ENCODE data around the gene APBA3. TPM values are rescaled to one million over a fixed set of nuclear protein-coding genes. Genes with fewer than 3 reads are reported as not detected.

Gene APBA3
- total and polyA plus RNA-seq, 9 of the 15 experiments (the other 6 are each of a cell fraction or from before 2014, with no cell fraction given): 0.10 to 29.5 (median 11.5) TPM

- TF ChIP-seq CBFA2T3 (IDR thresholded peaks at IDR 0.05): 0 out of 2 replicates have a peak, but pooled peaks have one; percentile 15
- TF ChIP-seq SPI1 (IDR thresholded peaks at IDR 0.05; ENCODE audit: borderline replicate concordance, low read depth, low read length): peak; percentile 43; the same call in 1 of the 2 replicates
- no peak for TF ChIP-seq NEUROD1 (IDR thresholded peaks at IDR 0.05; ENCODE audit: borderline replicate concordance, low read depth, low read length, partially characterized antibody)
- TF ChIP-seq CBX8 (IDR thresholded peaks at IDR 0.05; ENCODE audit: borderline replicate concordance, extremely low read depth, low read depth, low read length, poor library complexity, severe bottlenecking): no peak
- TF ChIP-seq ZNF133 (CRISPR knock-in tag; IDR thresholded peaks at IDR 0.05): no peak
- peak; percentile 40 to 66; a peak in 1 of 4 replicates for TF ChIP-seq KDM1A (IDR thresholded peaks at IDR 0.05)
- TF ChIP-seq ZNF778 (CRISPR knock-in tag; IDR thresholded peaks at IDR 0.05): no peak
- peak; percentile 74; the same call in 1 of the 2 replicates for TF ChIP-seq ZNF121 (CRISPR knock-in tag; conservative IDR thresholded peaks at IDR 0.05)
- TF ChIP-seq CBFA2T2 (conservative IDR thresholded peaks at IDR 0.05): no peak
- TF ChIP-seq ESRRA (IDR thresholded peaks at IDR 0.05; ENCODE audit: borderline replicate concordance, low read depth): peak; percentile 75
- TF ChIP-seq ZBTB8A (IDR thresholded peaks at IDR 0.05; ENCODE audit: partially characterized antibody): no peak
- no peak for TF ChIP-seq ZNF699 (CRISPR knock-in tag; IDR thresholded peaks at IDR 0.05; ENCODE audit: insufficient replicate concordance)
- TF ChIP-seq PTBP1 (IDR thresholded peaks at IDR 0.05; ENCODE audit: low read depth, low read length): peak; percentile 44; the same call in 1 of the 2 replicates
- TF ChIP-seq PPARD (CRISPR knock-in tag; IDR thresholded peaks at IDR 0.05): no peak
- TF ChIP-seq ZFP91 (CRISPR knock-in tag; IDR thresholded peaks at IDR 0.05): no peak
- TF ChIP-seq ZNF655 (CRISPR knock-in tag; IDR thresholded peaks at IDR 0.05): no peak
- TF ChIP-seq TAF9B (IDR thresholded peaks at IDR 0.05; ENCODE audit: partially characterized antibody): no peak
- TF ChIP-seq MTA1 (IDR thresholded peaks at IDR 0.05; ENCODE audit: borderline replicate concordance): peak; percentile 38; the same call in 1 of the 2 replicates
- TF ChIP-seq IRF9 (tag; IDR thresholded peaks at IDR 0.05): no peak
- TF ChIP-seq SOX6 (IDR thresholded peaks at IDR 0.05): peak; percentile 60; the same call in 1 of the 2 replicates
- peak; percentile 37; the same call in 1 of the 2 replicates for TF ChIP-seq ZNF263 (CRISPR knock-in tag; IDR thresholded peaks at IDR 0.05; ENCODE audit: borderline replicate concordance)
- 0 out of 2 replicates have a peak, but pooled peaks have one; percentile 57 for TF ChIP-seq NBN (IDR thresholded peaks at IDR 0.05; ENCODE audit: low read depth)
- TF ChIP-seq SRSF9 (IDR thresholded peaks at IDR 0.05; ENCODE audit: borderline replicate concordance, low read depth, low read length): no peak
- TF ChIP-seq ZFX (CRISPR knock-in tag; IDR thresholded peaks at IDR 0.05): no peak
- TF ChIP-seq MAFG (tag; conservative IDR thresholded peaks at IDR 0.05): no peak
- peak; percentile 44 for TF ChIP-seq EGR1 (conservative IDR thresholded peaks at IDR 0.05)
These were observed 51.2 kb downstream of the APBA3 start (continued) for GRCh38 chr19:3710265-3710812.
